ENCODE data around the gene MED13L. TPM values are rescaled to one million over a fixed set of nuclear protein-coding genes. Genes with fewer than 3 reads are reported as not detected.
A peak's percentile ranks its signal among the peaks of the same experiment; 100 is the strongest.

Gene MED13L
- total RNA-seq, 1 experiment from 2014 or later, result 80.5 TPM

DNA sequence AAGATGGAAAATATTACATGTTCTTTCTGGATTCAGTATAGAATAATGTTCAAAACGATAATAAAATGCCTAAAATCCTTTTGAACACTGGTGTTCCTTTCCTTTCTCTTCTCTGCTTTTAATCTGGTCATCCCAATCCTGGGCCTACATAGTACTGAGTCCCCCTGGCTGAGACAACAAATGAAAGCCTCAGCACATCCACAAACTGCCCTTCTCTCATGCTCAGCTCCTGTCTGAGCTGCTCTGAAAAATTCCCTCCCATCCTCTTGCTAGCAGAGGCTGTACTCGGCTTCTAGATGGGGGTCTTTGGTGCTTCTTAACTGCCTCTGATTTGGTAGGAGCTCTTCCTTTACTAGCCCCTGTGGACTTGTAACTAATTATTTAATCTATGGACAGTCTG lies 232.3 kb downstream of the MED13L start:
- TF ChIP-seq HMGA2 (CRISPR knock-in tag; IDR thresholded peaks at IDR 0.05) (no peak), ESRRA (CRISPR knock-in tag; IDR thresholded peaks at IDR 0.05; ENCODE audit: borderline replicate concordance) (no peak), ZNF317 (CRISPR knock-in tag; IDR thresholded peaks at IDR 0.05; ENCODE audit: borderline replicate concordance, low read depth) (no peak), TCF7 (CRISPR knock-in tag; IDR thresholded peaks at IDR 0.05; ENCODE audit: low read depth) (no peak), NFATC4 (CRISPR knock-in tag; IDR thresholded peaks at IDR 0.05) (no peak), SMAD3 (CRISPR knock-in tag; IDR thresholded peaks at IDR 0.05; ENCODE audit: borderline replicate concordance) (no peak), ETV6 (CRISPR knock-in tag; IDR thresholded peaks at IDR 0.05) (no peak), ZNF138 (CRISPR knock-in tag; conservative IDR thresholded peaks at IDR 0.05) (no peak), FOXJ3 (CRISPR knock-in tag; IDR thresholded peaks at IDR 0.05; ENCODE audit: borderline replicate concordance) (no peak), ELF4 (CRISPR knock-in tag; IDR thresholded peaks at IDR 0.05; ENCODE audit: low read depth) (no peak)
- TF ChIP-seq, protein P1, sequence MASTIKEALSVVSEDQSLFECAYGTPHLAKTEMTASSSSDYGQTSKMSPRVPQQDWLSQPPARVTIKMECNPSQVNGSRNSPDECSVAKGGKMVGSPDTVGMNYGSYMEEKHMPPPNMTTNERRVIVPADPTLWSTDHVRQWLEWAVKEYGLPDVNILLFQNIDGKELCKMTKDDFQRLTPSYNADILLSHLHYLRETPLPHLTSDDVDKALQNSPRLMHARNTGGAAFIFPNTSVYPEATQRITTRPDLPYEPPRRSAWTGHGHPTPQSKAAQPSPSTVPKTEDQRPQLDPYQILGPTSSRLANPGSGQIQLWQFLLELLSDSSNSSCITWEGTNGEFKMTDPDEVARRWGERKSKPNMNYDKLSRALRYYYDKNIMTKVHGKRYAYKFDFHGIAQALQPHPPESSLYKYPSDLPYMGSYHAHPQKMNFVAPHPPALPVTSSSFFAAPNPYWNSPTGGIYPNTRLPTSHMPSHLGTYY (CRISPR knock-in tag; IDR thresholded peaks at IDR 0.05), result no peak
- TF ChIP-seq, protein P2, sequence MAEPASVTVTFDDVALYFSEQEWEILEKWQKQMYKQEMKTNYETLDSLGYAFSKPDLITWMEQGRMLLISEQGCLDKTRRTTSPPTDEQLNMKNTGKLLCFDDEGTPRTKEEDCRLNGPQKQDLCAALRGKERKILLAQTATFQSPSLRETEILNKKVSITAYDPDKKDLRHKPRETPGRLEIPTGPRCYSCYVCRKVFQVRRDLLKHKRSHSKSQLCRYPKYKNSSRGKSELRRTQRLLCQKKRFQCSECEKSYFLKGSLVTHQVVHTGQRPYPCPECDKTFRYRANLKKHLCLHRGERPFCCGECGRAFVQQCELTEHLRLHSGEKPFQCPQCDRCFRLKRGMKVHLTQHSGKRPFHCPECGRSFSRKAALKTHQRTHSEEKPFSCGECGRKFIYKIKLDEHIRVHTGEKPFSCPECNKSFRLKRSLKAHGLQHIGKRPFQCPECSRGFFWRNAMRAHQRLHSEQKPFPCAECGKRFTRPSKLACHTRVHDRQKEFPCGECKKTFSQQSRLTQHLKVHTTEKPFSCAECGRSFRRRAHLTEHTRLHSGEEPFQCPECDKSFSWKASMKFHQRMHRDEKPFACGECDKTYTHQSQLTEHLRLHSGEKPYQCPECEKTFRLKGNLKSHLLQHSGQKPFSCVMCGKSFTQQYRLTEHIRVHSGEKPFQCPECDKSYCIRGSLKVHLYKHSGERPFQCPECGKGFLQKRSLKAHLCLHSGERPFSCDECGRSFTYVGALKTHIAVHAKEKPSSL (CRISPR knock-in tag; conservative IDR thresholded peaks at IDR 0.05), result no peak
- TF ChIP-seq, protein P3, sequence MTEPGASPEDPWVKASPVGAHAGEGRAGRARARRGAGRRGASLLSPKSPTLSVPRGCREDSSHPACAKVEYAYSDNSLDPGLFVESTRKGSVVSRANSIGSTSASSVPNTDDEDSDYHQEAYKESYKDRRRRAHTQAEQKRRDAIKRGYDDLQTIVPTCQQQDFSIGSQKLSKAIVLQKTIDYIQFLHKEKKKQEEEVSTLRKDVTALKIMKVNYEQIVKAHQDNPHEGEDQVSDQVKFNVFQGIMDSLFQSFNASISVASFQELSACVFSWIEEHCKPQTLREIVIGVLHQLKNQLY (CRISPR knock-in tag; IDR thresholded peaks at IDR 0.05), result no peak
- Mint-ChIP-seq H3K36me3 (no peaks in the 10 kb centered on the region), H3K27ac (0 out of 2 replicates have a peak overlapping the region, but pooled peaks have one; percentile 37), H3K27me3 (ENCODE audit: low read depth) (no peaks in the 10 kb centered on the region), H3K9me3 (no peaks in the 10 kb centered on the region), H3K4me1 (peaks cover 10% of the 10 kb centered on the region), H3K4me3 (no peak overlapping the region)
- ChIA-PET POLR2A (no interaction called here), CTCF (interaction anchor here (1.5 kb wide), 1 partner anchor 30 kb away, joined by 5 read pairs; no protein-coding TSS in a partner anchor)
- peak; percentile 65 for ATAC-seq
- DNase-seq (ENCODE audit: low spot score), result no peak

DNA sequence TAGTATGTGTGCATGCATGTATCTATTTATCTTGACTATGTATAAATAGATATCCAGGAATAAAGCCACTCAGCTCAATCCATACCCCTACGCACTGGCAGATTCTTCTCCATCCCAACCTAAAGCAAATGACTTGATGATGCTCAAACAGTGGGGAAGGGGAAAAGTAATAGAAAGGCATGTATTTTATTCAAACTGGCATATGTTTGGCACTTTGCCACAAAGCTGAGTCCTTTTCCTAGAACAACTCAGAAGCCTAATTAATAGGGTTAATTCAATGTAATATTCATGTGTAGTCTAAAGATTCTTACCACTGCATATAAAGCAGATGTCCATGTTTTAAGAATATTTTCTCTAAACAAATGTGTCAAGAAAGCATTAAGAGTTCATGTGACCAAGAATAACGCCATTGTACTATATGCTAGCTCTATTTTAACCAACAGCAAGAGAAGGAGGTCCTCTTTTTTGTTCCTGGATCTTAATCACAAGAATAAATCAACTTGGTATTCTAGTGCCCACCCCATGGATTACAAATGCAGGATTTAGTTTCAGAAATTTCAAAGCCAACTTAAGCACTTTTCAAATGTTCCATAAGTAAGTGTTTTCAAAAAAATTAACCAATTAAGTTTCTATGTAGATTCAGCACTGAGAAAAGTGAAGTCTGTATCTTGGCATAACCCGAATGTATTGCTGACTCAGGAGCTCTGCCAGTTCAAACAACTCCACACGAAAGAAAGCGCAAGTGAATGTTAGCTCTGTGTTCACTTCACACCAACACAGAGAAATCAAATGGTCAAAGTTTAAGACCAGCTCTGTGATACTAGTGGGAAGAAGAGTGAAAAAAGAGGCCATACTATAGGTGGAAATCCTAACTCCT lies 233.6 kb downstream of the MED13L start:
- ATAC-seq (no peak), DNase-seq (ENCODE audit: low spot score) (no peak)
- ChIA-PET CTCF (interaction anchor here (1.5 kb wide), 1 partner anchor 28 kb away, joined by 5 read pairs; no protein-coding TSS in a partner anchor), POLR2A (no interaction called here)
- no peak overlapping the region for H3K4me3 Mint-ChIP-seq
- peaks cover 16% of the 10 kb centered on the region for H3K4me1 Mint-ChIP-seq
- H3K27me3 Mint-ChIP-seq (ENCODE audit: low read depth), result no peaks in the 10 kb centered on the region
- TF ChIP-seq MYBL2 (CRISPR knock-in tag; IDR thresholded peaks at IDR 0.05) (no peak), NFATC4 (CRISPR knock-in tag; IDR thresholded peaks at IDR 0.05) (no peak), ZNF671 (CRISPR knock-in tag; IDR thresholded peaks at IDR 0.05) (no peak), ZNF317 (CRISPR knock-in tag; IDR thresholded peaks at IDR 0.05; ENCODE audit: borderline replicate concordance, low read depth) (no peak), ZNF121 (CRISPR knock-in tag; IDR thresholded peaks at IDR 0.05) (no peak), ETV6 (CRISPR knock-in tag; IDR thresholded peaks at IDR 0.05) (no peak), OVOL2 (CRISPR knock-in tag; IDR thresholded peaks at IDR 0.05; ENCODE audit: borderline replicate concordance) (no peak), SMAD4 (CRISPR knock-in tag; IDR thresholded peaks at IDR 0.05) (no peak), ZNF423 (CRISPR knock-in tag; IDR thresholded peaks at IDR 0.05) (no peak)
- TF ChIP-seq, protein P4, sequence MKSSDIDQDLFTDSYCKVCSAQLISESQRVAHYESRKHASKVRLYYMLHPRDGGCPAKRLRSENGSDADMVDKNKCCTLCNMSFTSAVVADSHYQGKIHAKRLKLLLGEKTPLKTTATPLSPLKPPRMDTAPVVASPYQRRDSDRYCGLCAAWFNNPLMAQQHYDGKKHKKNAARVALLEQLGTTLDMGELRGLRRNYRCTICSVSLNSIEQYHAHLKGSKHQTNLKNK (CRISPR knock-in tag; IDR thresholded peaks at IDR 0.05), result no peak
- TF ChIP-seq, protein P5, sequence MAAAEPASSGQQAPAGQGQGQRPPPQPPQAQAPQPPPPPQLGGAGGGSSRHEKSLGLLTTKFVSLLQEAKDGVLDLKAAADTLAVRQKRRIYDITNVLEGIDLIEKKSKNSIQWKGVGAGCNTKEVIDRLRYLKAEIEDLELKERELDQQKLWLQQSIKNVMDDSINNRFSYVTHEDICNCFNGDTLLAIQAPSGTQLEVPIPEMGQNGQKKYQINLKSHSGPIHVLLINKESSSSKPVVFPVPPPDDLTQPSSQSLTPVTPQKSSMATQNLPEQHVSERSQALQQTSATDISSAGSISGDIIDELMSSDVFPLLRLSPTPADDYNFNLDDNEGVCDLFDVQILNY (CRISPR knock-in tag; IDR thresholded peaks at IDR 0.05), result no peak
- TF ChIP-seq, protein P6, sequence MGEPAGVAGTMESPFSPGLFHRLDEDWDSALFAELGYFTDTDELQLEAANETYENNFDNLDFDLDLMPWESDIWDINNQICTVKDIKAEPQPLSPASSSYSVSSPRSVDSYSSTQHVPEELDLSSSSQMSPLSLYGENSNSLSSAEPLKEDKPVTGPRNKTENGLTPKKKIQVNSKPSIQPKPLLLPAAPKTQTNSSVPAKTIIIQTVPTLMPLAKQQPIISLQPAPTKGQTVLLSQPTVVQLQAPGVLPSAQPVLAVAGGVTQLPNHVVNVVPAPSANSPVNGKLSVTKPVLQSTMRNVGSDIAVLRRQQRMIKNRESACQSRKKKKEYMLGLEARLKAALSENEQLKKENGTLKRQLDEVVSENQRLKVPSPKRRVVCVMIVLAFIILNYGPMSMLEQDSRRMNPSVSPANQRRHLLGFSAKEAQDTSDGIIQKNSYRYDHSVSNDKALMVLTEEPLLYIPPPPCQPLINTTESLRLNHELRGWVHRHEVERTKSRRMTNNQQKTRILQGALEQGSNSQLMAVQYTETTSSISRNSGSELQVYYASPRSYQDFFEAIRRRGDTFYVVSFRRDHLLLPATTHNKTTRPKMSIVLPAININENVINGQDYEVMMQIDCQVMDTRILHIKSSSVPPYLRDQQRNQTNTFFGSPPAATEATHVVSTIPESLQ (CRISPR knock-in tag; IDR thresholded peaks at IDR 0.05), result no peak
- TF ChIP-seq, protein P7, sequence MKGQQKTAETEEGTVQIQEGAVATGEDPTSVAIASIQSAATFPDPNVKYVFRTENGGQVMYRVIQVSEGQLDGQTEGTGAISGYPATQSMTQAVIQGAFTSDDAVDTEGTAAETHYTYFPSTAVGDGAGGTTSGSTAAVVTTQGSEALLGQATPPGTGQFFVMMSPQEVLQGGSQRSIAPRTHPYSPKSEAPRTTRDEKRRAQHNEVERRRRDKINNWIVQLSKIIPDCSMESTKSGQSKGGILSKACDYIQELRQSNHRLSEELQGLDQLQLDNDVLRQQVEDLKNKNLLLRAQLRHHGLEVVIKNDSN (CRISPR knock-in tag; IDR thresholded peaks at IDR 0.05), result no peak
- TF ChIP-seq, protein P8, sequence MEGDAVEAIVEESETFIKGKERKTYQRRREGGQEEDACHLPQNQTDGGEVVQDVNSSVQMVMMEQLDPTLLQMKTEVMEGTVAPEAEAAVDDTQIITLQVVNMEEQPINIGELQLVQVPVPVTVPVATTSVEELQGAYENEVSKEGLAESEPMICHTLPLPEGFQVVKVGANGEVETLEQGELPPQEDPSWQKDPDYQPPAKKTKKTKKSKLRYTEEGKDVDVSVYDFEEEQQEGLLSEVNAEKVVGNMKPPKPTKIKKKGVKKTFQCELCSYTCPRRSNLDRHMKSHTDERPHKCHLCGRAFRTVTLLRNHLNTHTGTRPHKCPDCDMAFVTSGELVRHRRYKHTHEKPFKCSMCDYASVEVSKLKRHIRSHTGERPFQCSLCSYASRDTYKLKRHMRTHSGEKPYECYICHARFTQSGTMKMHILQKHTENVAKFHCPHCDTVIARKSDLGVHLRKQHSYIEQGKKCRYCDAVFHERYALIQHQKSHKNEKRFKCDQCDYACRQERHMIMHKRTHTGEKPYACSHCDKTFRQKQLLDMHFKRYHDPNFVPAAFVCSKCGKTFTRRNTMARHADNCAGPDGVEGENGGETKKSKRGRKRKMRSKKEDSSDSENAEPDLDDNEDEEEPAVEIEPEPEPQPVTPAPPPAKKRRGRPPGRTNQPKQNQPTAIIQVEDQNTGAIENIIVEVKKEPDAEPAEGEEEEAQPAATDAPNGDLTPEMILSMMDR (IDR thresholded peaks at IDR 0.05), result no peak
- H3K27ac Mint-ChIP-seq, result no peak overlapping the region
- no peaks in the 10 kb centered on the region for H3K36me3 Mint-ChIP-seq
- H3K9me3 Mint-ChIP-seq, result no peaks in the 10 kb centered on the region

Data from WTC11 (cell line).